ENCODE measurements around the gene TBC1D12.

GRCh38 chr10:94363251-94363565 lies 39.1 kb upstream of the TBC1D12 start:
- TF ChIP-seq POLR2A (IDR thresholded peaks at IDR 0.05) (no peak), CTCF (IDR thresholded peaks at IDR 0.05) (no peak)

All from uterus (tissue), 2 donors.